ENCODE data around the gene XPO5. TPM values are rescaled to one million over a fixed set of nuclear protein-coding genes. Genes with fewer than 3 reads are reported as not detected.

XPO5 gene
- polyA plus RNA-seq, 3 donors = 47.9 to 55.7 (median 50.7) TPM

DNA sequence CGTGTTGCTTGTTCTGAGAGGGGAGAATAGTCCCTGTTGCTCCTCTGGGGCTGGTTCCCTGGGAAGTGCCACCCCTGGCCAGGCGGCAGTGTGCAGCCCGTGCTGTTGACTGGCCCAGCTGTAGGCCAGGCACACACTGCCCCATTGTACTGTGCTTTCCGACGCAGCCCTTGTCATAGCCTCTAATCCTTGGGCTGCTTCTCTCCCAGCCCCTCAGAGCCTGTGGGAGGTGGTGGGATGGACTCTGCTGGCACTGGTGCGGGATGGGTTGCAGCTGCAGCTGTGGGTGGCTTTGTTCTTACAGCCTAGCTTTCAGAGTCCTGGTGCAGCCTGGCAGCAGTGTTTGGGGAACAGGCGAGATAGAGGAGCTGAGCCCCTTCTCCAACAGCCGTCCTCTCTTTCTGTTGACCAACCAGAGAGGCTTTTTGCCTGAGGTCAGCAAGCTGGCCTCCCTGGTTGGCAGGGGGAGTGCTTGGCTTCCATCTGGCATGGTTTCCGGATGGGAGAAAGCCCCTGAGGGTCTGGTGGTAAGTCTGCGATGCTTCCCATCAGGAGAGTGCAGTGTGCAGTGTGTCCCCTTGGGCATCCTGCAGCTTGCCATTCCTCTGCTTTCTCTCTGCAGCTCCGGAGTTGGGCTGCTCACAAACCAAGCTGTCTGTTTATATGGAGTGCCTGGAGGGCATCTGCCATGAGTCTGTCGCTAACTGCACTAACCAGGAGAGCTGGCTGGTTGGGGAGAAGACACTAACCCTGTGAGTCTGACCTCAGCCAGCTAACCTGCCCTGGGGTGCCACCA is 86.4 kb downstream of the XPO5 start:
- no peak for DNase-seq (ENCODE audit: extremely low read depth in 1 of 11, low read depth in 9 of 11, low spot score in 4 of 11)

DNA sequence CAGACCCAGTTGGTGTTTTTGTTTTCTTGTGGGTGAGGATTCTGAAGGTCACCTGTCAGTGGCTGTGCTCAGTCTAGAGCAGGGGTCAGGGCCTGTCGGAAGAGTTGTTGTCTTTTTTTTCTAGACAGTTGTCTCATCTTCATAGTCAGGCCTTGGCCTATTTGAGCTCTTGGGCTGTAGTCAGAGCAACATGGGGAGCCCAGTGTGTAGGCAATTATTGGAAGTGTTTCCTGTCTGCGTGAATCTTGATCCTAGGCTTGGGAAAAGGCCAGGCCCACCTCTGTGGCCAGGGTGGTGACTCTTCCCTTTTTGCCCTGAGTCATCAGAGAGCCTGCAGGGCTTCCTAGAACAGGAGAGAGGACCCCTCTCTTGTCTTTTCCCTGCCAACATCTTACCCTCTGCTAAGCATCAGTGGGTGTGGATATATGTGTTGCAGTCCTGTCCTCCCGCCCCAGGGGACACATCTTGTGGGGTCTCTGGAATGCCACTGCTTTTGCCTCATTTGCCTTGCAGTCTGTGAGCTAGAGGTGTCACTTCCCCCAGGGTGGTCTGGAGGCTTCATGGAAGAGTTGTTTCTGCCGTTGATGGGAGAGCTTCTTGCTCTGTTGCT is 87.1 kb downstream of the XPO5 start:
- no peak for DNase-seq (ENCODE audit: extremely low read depth in 1 of 11, low read depth in 9 of 11, low spot score in 4 of 11)

DNA sequence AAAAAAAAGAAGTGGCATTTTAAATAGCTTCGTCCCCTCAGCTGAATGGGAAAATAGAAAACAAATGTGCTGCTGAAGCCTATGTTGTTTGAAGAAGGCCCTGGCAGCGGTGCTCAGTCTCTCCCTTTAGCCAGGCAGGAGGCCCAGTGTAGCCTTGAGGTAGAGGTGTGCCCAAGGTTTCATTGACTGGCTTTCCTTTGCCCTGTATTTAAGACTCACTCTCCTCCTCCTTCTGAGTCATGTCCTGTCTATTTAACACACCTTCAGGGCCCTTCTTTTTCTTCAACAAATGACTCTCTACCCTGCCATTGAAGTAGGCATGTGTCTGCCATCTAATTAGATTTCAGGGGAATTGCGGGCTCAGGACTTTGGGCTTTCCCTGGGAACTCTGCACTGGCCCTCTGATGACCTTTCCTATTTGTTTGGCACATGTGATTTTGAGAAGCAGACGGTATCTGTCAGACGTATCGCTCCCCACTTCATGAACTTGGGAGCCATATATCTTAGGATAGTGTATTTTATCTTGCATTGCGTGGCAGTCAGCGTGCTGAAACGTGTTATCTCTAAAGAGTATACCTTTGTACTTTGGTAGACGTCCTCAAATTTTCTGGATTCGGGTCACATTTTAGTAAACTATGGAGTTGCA is 94.1 kb downstream of the XPO5 start:
- no peak for DNase-seq (ENCODE audit: extremely low read depth in 1 of 11, low read depth in 9 of 11, low spot score in 4 of 11)

DNA sequence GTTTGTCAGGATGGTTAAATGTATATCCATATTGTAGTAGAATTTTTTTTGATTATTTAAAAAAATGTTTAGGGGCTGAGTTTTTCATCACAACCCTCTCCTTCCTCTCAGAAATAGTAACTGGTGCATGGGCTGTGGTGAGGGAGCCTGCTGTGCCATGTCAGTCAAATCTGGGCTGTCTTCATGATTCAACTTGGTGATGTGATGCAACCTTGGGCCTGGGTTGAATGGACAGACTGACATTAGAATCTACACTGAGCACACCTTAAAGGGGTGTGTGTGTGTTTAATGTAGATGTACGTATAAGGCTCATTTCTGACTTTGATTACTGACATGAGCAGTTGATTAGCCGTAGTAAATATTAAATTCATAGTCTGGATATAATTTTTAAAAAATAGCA is 94.8 kb downstream of the XPO5 start:
- no peak for DNase-seq (ENCODE audit: extremely low read depth in 1 of 11, low read depth in 9 of 11, low spot score in 4 of 11)

DNA sequence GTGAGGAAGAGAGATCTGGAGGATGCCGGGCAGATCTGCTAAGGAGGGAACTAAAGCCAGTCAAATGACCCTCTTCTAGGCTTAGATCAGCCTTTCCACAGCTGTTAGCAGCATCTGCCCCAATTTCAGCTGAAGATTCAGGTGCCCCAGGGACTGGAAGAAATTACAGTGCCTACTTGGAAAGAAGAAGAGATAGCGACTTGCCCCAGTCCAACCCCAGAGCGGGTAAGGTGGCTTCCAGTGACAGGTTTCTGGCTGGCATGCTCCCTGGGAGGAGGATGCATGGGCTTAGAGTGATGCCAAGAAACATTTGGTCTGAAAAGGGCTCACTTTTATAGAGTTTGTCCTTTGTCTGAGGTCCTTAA is 97.8 kb downstream of the XPO5 start:
- DNase-seq (ENCODE audit: extremely low read depth in 1 of 11, low read depth in 9 of 11, low spot score in 4 of 11) = no peak

DNA sequence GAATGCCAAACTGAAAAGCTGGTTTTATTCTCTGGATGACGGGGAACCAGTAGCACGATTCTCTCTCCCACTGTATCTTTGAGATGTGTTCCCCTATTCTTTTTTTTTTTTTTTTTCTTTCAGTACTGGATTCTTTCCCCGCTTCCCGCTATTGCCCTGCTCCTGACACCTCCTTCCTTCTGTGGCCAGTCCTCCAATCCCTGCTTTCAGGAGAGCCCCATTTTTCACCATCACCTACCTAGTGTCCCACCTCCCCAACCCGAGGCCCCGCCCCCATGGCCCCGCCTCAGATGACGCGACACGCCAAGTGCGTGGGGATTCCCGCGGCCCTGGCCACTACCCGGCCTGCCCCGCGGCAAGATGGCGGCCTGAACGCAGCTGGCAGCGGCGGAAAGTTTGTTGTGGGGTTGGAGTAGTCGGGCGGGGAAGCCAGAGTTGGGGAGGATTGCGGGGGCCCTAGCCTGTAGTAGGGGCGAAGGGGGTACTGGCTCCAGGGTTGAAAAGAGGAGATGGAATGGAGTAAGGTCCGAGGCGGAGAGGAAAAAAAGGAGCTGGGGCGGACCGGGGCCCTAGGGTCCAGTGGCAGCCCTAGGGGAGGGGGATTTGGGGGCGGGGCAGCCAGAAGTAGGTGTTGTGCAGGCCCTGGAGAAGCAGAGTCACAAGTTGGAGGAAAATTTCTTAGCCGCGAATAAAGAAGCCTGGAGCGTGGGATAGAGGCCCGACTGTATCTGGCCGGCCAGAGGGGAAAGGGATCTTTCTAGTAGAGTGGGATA is 98.4 kb downstream of the XPO5 start, which contains the start of gene TJAP1:
Gene TJAP1 (plus strand): TSS at position 336 of the 773 bp plus-strand sequence. CDS start 21,432 bp downstream, outside the sequence.
- peak; percentile 66 to 94 (median 85) for DNase-seq (ENCODE audit: extremely low read depth in 1 of 11, low read depth in 9 of 11, low spot score in 4 of 11)

DNA sequence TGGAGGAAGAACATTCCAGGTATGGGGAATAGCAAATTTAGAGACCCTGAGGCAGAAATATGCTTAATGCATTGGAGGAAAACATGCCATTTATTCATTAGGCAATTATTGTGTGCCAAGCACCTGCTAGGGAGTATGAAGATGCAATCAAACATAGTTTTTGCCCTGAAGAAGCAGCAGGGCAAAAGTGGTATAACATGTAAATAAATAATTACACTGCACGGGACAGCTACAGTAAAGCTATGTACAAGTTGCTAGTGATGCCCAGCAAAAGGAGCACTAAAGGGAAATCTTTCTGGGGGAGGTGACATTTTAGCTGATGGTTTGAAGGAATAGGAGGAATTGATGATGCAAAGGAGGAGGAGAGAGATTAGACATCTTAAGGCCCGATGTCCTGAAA is 99.1 kb downstream of the XPO5 start:
- DNase-seq (ENCODE audit: extremely low read depth in 1 of 11, low read depth in 9 of 11, low spot score in 4 of 11) = no peak

DNA sequence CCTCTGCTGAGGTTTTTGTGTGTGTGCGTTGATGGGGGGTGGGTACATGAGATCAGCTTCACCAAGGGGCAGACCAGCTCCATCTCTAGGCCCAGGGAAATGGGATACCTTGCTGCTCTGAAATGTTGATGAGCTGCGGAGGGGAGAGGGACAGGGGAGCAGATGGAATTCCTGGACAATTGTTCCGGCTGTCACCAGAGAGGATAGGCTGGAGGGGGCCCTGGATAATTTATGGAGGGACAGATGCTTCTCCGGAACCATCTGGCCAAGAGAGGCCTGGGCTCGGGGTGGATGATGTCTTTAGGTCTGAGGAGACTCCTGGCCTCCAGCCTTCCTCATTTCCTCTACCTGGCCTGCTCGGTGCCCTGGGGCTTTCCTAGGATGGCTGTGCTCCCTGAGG is 100.3 kb downstream of the XPO5 start:
- DNase-seq (ENCODE audit: extremely low read depth in 1 of 11, low read depth in 9 of 11, low spot score in 4 of 11) = no peak

DNA sequence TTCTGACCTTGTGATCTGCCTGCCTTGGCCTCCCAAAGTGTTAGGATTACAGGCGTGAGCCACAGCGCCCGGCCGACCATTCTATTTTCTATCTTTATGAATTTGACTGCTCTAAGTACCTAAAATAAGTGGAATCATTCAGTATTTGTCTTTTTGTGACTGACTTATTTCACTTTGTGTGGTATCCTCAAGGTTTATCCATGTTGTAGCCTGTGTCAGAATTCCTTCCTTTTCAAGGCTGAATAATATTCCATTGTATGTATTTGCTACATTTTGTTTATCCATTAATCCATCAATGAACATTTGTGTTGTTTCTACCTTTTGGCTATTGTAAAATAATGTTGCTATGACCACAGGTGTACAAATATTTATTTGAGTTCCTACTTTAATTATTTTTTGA is 103.3 kb downstream of the XPO5 start:
- no peak for DNase-seq (ENCODE audit: extremely low read depth in 1 of 11, low read depth in 9 of 11, low spot score in 4 of 11)

Other genes with a start within 250 kb of the XPO5 start
- gene ZNF318, start 206.4 kb downstream of the XPO5 start, polyA plus RNA-seq (ENCODE audit: insufficient read length in 3 of 3) = 10 to 100 TPM; 28.5 to 28.8 (median 28.5) TPM
- gene ABCC10, start 148.5 kb downstream of the XPO5 start, polyA plus RNA-seq (ENCODE audit: insufficient read length in 3 of 3) = 10 to 100 TPM; 16.9 to 27.6 (median 21.2) TPM
- 1 to 10 TPM in 2 of 3 donors, under 1 TPM in 1; 0.73 to 1.3 (median 1.0) TPM for gene DLK2, start 120.5 kb downstream of the XPO5 start, polyA plus RNA-seq (ENCODE audit: insufficient read length in 3 of 3)
- 10 to 100 TPM; 36.0 to 46.3 (median 39.8) TPM for gene TJAP1, start 98.5 kb downstream of the XPO5 start, polyA plus RNA-seq (ENCODE audit: insufficient read length in 3 of 3)
- gene LRRC73, start 65.7 kb downstream of the XPO5 start, polyA plus RNA-seq (ENCODE audit: insufficient read length in 3 of 3) = 1 to 10 TPM in 2 of 3 donors, under 1 TPM in 1; 0.82 to 1.6 (median 1.2) TPM
- 100 to 1,000 TPM; 136 to 163 (median 146) TPM for gene YIPF3, start 59.1 kb downstream of the XPO5 start, polyA plus RNA-seq (ENCODE audit: insufficient read length in 3 of 3)
- gene POLR1C, start 58.9 kb downstream of the XPO5 start, polyA plus RNA-seq (ENCODE audit: insufficient read length in 3 of 3) = 10 to 100 TPM; 36.9 to 43.6 (median 40.6) TPM
- gene POLH, start 147 bp upstream of the XPO5 start, polyA plus RNA-seq (ENCODE audit: insufficient read length in 3 of 3) = 10 to 100 TPM; 20.8 to 25.5 (median 25.3) TPM
- 10 to 100 TPM; 50.0 to 62.0 (median 51.9) TPM for gene GTPBP2, start 53.2 kb upstream of the XPO5 start, polyA plus RNA-seq (ENCODE audit: insufficient read length in 3 of 3)
- gene MAD2L1BP, start 59.8 kb upstream of the XPO5 start, polyA plus RNA-seq (ENCODE audit: insufficient read length in 3 of 3) = 10 to 100 TPM; 25.4 to 27.9 (median 25.5) TPM
- 1 to 10 TPM; 1.1 to 1.7 (median 1.7) TPM for gene RSPH9, start 69.0 kb upstream of the XPO5 start, polyA plus RNA-seq (ENCODE audit: insufficient read length in 3 of 3)
- gene MRPS18A, start 111.8 kb upstream of the XPO5 start, polyA plus RNA-seq (ENCODE audit: insufficient read length in 3 of 3) = 10 to 100 TPM; 43.4 to 49.2 (median 48.0) TPM
- gene VEGFA, start 194.2 kb upstream of the XPO5 start, polyA plus RNA-seq (ENCODE audit: insufficient read length in 3 of 3) = 100 to 1,000 TPM; 293 to 424 (median 310) TPM

Data from renal cortex interstitium (tissue), 11 donors.